Activated CD8-positive, alpha-beta memory T cell treated with anti-CD3 and anti-CD28 coated beads for 48 hours (primary cell): ENCODE results near the gene GRB7.
A peak's percentile ranks its signal among the peaks of the same experiment; 100 is the strongest.

Source experiments
- DNase-seq, 3 experiments: peaks; one replicate each; pipeline ENCODE4 v3.0.0-alpha.2; 2020; ENCODE audit warnings: low read depth in 2 of 3, low spot score in 2 of 3

Gene GRB7

DNA sequence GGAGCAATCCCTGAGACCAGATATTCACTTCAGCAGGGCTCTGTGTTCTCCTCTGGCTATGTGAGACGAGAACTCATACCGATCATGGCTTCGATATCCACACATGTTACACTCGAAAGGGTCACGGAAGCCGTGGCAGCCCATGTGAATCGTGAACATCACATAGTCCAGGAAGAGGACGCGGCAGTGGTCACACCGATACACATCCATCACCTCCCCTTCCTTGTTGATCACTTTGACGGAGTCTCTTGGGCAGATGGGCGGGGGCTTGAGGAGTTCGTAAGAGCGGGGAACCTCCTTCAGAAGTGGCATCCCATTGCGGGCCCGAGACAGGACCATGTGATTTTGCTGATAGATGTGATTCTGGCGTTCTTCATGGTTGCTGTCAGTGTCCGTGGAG lies 28.0 kb downstream of the GRB7 start:
- no peak for DNase-seq

DNA sequence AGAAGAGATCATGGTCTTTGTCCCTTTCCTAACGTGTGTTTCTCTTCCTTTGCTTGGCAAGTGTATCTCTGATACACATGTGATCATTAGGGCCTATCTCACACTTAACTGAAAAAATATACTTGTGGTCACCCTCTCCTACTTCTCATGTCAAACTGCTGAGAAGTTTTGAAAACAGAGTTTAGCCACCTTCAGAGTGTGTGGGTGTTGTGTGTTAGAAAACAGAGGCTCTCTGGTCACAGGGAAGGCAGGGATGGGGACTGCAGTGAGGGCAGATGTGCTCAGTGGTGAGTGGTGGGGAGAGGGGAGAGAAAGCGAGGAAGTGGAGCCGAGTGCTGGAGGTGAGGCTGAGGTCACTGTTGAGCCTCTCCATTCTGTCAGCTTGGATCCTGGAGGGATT lies 29.4 kb downstream of the GRB7 start:
- DNase-seq = no peak

DNA sequence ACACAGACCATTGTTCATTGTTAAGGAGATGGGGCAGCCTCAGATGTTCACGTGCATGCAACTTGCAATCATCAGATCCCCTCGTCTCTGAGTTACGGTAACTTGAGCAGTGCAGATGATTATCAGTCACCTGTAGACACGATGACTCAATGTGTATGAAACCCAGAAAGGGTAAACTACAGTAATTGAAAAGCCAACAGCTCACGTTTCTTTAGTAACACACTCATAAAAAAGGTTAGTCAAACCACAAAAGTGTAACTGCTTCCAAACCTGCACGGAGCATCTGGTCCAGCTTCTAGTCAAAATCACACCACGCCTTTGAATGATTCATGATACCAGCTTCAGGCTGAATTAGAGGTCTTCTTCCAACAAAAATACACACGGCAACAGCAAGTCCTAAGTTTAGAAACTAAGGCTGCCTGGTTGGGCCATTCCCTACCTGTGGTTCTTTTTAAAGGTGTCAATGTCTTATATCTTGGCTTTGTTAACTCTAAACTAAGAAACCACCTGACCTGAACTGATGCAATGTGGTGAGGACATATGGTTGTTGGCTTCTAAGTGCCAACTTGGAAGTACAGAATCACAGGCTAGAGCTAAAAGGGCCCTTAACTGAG lies 32.3 kb downstream of the GRB7 start:
- DNase-seq = peak in 1 of 3 experiments; percentile 41

DNA sequence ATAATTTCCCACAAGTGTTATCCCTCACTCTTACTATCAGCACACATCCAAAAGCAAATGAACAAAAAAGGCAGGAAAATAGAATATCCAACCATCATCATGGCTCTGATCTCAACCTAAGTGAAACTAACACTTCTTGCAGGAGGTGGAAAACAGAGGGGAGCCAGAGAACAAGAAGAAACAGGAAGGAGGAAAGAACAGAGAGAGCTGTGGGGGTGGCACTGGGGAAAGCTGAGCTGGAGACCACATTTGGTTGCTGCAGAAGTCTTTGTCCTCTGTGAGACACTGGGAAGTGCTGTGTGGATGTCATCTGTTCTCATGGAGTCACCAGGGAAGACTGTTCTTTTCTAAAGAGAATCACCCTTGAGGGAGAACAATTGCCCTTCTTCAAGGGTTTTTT lies 34.7 kb downstream of the GRB7 start:
- DNase-seq = no peak

DNA sequence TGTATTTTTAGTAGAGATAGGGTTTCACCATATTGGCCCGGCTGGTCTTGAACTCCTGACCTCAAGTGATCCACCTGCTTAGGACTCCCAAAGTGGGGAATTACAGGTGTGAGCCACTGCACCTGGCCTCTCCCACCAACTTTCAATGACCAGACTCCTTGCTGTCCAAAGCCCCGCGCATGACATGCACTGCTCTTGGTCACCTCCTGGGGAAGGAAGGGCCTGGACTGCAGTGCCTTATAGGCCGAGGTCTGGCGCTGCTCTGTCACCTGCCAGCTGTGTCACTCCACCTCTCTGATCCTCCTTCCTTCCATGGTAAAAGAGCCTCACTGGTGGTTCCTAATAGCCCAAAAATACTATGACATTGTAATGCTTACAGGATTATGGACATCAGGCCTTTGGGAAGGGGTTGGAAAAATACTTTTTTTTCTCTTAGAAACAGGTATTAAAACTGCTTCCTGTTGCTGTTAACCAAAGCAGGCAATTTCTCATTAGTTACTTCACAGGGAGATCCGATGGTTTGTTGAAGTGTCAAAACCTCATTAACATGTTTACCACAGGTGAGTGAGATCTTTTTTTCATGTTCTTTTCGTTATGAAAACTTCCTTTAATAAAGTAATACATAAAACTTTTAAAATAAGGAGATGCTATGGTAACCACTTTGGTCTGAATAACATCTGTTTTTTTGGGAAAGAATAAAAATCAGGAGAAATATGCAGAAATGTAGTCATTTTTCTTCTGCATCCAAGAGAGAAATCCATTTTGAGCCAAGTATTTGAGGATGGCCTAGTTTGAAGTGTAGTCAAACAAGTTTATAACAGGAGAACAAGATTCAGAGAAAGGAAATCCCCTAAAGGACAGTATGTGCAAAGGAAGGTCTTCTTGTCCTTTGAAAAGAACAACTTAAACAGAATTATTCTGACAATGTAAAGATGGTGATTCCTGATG lies 35.5 kb downstream of the GRB7 start:
- no peak for DNase-seq

DNA sequence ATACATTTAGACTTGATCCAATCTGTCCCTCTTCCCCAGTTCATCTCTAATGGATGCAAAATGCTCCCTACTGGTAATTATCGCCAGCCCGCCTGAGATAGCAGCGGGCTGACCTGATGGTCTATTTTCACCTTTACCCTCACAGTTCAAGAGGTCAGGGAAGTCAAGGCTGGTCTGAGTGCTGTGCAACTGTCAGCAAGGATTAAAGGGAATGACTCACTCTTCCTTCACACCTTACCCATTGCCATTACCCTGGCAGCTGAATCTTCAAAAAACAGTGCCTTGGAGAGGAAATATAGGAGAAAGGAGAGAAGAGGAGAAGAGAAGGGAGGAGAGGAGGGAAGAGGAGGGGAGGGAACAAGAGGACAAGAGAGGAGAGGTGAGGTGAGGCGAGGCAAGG lies 36.3 kb downstream of the GRB7 start:
- DNase-seq = no peak

DNA sequence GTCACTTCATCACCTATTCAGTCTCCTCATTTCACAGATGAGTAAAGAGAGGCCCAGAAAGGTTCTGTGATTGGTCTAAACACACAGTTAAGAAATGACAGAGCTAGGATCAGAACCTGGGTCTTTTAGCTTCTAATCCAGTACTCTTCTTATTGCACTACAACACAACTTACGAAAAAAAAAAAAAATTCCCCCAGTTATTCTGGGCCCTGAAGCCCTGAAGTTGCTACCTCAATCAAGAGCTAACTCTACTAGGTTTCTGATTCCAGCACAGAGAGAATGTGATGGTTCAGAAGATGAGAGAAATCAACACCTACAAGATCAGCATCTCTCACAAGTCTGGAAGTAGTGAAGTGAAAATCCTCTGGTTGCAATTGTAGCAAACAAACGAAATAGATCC lies 37.3 kb downstream of the GRB7 start:
- no peak for DNase-seq

DNA sequence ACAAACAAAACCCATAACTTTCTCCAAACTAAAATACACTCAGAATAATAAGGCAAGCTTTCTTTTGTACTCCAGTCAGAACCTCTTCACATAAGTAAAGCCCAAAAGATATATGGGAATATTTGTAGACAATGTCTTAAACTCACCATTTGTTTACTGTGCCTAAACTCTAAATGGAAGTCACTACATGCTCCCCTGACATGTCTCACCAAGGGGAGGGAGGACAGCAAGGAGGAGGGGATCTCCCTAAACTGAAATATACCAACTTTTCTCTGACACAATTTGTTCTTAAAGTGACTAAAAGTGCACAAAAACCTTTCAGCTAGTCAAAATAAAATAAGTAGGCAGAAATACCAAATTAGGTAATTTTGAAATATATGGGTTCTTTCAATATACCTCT lies 38.5 kb downstream of the GRB7 start:
- no peak for DNase-seq

DNA sequence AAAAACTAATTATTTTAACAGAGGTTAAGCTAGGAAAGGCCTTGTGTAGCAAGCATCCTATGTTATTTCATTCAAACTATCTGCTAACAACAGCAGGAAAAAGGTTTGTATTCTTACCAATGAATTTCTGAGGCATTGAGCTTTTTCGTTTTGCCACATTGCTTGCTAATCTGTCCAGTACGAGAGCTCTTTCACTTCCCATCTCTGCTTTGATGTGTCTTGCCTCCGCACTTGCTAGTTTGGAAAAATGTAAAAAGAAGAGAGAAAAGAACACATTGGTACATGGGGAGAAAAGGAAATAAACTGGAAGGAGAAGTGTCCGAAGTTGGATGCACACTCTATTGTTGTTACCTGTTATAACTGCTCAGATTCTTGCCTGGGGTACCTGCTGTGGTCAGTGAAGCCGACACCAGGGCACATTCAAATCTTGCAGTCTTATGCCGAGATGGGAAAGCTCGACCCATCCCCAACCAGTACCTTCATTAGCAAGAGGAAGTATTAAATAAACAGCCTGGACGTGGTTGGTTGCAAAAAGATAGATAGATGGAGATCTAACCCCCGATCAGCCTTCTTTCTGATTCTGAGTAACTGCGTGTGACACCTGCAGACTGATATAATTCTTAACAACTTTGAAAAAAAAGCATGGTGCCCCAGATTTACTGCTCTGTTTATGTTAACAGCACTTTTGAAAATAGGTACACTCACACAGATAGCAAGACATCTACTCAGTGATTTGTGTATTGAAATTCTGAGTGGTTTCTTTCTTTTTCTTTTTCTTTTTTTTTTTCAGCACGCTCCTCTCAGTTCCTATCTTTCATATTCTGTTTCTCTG lies 40.0 kb downstream of the GRB7 start:
- DNase-seq = no peak

DNA sequence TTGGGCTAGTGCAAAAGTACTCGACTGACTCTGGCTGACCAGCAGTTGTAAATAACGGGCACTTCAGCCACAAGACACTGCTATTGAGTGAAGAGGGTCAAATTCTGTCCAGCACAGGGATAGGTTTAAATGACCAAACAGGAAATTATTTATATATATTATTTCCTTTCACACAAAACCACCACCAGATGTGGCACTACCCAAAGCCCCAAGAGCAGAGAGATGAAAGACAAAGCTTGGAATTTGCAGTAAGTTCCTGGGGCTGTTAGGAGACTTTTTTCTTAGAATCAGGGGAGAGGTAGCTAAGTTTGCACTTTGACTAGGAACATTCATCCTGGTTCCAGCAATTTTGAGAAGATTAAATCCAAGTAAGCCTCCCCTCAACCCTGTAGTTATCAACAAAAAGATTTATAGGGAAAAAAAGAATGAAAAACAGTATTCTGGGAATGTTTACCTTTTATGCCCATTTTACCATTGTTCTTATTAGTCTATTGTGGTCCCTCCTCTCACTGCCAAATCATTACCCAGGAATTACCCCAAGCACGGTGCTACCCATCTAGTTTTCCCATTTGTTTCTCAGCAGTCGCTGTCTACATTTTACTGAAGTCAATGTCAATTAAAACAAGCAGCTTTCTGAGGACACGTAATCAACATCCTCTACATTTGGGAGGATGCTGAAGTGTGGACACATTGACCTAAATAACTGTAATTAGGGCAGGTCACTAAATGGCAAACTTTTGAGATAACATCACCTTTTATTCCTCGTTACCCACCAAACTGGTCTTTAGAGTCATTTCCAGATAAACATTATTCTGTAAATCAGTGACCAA lies 43.5 kb downstream of the GRB7 start:
- DNase-seq = no peak

DNA sequence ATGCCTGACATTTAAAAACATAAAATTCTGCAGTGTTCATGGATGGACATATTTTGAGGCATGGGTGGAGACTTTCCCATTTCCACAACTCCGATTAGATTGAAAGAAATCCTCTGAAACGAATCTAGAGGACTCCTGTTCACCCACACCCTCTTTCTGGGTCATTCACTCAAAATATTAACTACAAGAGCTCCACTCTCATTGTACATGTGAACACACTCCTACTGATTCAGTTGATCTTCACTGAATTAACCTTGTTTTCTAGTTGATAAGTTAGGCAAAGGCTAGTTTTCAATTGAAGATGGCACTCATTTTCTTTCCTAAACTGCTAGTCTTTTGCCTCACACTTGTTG lies 44.1 kb downstream of the GRB7 start:
- no peak for DNase-seq

DNA sequence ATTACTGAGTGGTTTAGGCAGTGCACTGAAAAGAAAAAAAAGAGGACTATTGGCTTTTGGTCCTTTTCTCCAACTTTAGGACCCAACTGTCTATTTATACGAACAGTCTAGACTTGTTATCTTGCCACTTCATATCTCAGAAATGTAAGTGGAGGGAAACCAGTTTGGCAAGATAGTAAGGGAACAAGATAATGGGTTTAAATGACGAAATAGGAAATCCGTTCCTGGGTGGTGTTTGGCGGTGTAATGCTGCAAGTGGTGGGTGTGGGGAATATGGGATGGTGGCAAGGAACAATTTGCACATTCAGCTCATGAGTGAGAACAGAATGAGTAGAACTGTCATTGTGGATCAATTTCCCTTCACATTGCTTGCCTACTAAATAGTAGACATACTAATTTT lies 44.7 kb downstream of the GRB7 start:
- DNase-seq = no peak

DNA sequence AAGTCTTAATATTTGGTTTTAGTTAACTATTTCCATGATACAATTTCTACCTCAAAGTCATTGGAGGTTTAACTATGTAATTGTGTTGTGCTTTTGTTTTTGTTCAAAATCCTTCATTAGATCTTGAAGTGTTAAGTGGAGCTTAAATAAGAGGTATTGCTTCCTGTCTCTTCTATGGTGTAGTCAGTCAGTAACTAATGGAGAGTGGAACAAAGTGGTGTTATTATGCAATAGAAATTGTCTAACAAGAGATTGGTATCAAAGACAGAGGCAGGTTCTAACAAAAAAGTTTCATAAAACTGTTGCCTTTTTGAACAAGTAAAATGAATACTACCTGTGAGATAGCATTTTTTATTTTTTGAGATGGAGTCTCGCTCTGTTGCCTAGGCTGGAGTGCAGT lies 45.2 kb downstream of the GRB7 start:
- DNase-seq = no peak

DNA sequence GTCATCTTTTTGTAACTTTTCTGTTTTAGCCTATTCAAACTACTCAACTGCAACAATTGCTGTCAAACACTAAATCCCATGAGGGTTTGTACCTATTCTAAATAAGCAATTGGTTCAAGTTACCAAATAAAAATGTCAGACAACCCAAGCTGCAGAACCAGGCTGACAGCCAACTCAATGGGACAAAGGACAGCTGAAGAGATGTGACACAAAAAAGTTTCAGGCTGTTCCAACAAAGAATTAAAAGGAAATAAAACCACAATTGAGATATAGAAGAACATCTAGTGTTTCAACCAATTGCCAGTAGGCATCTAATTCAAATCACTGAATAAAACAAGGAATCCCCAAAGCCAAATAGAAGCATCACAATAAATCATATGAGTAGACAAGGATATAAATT lies 49.3 kb downstream of the GRB7 start:
- DNase-seq = no peak

DNA sequence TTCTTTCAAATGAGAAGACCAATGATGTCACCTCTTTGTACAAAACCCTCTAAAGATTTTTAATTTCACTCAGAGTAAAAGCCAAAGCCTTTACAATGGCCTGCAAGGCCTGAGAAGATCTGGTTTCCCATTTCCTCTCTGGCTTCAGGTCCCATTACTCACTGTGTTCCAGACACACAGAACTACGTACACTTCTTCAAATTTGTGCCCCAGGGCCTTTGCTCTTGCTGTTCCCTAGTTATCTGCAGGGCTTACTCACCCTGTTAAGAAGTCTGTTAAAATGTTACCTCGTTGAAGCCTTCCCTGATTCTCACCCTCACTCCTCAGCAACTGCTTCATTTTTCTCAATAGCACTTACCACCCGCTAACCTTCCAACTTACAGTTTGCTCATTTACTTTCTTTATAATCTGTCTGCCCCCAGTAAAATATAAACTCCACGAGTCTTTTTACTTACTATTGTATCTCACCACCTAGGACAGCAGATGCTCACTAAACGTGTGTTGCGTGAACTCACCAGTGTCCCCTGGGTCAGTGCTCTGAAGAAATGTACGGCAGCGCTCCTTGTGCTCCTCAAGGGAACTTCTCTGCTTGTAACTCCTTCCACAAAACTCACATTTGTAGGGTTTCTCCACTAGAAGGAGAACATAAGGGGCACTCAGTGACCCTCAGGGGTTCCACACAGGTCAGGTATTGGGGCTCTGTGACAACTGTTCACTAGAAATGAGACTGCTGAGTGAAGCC lies 50.2 kb downstream of the GRB7 start:
- DNase-seq = no peak

DNA sequence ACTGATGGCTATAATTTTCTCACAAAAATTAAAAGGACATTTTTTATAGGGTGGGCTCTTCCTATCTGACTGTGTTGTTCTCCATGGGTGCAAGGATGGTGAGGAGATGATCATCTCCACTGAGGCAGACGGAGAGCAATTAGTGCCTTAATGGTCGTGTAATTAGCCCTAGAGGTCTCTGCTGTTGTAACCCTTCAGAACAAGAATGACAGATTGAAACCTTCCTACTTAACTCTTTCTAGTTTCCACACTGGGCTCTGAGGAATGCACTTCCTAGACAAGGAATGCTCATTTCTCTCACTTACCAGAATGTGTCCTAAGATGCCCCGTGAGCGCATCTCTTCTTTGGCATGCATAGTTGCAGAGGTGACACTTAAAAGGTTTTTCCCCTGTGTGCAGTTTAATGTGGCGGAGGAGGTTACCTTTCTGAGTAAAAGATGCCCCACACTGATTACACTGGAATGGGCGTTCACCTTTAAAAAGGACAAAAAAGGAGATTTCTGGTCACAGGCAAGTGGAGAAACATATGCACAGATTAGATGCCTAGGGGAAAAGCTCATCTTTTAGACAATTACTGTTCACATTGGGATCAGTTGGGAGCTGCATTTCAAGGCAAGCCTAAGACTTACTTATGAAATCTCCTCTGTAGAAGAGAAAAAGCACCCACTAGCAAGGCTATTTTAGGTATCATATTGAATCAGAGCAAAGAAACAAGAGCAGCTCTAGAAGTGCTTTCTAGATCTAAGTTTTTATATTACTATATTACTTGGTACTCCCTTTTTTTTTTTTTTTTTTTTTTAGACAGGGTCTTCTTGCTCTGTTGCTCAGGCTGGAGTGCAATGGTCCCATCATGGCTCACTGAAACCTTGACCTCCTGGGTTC lies 53.6 kb downstream of the GRB7 start:
- DNase-seq = no peak

DNA sequence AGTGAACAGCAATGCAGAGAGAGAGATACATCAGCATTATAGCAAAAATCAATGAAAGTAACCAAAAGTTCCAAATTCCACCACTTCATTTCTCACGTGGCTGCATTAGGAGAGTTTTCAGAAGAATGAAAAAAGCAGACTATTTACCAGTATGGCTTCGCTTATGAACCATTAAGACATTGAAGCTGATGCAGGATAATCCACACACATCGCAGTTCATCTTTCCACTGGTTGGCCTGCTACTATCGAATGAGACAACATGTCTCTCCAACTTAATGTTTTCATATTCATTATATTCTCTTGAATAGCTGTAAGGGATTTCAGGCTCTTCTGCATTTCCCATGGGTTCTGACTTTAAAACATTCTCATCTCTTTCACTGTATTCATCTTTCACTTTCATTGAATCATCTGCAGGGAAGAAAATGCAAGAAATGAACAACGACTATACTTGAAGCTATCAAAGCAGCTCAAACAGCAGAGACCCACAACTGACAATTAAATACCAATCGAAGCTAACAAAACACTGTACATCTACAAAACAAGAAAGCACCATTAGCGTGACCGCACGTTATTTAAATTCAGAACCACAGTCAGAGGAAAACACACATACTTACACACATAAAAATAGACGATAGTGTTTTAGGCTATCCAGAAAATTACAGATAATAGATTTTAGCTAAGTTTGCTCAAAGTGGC lies 54.9 kb downstream of the GRB7 start:
- DNase-seq = no peak

DNA sequence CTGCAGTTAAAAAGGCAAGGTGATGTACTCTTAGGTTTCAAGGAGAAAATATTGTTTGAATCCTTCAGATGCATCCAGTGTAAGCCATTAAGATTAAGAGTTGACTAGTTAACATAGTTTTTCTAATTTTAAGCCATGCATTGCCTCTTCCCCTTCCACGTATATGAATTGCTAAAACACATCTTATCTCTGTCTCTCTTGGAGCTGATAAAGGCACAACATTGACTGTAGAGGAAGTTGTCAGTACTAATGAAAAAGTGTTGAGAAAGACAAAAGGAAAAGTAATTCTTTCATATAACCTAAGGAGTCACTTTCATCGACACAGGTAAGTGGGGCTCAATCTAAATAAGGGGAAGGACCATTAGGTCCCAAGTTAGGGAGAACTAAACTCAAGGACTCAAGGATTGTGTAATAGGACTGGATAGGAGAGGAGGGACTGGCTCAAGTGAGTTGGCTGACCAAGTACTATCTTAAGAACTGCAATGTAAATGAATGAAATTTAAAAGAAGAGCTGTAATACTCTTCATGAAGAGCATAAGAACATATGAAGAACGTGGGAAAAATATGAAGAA lies 55.6 kb downstream of the GRB7 start:
- DNase-seq = no peak
